Testis (tissue), 2 donors: Measurements from ENCODE around the gene TMEM86A.

Experiments used
- CTCF ChIP-seq, 3 experiments: fragments of 450-650 bp in 2 of 3; fragments of 200-600 bp in 1 of 3; sonication (generic) in 1 of 3; IDR thresholded peaks; one replicate each; pipeline ENCODE4 v1.5.1; 2016 to 2019; ENCODE audit warnings: antibody characterized with exemption in 3 of 3, mild to moderate bottlenecking in 2 of 3, moderate library complexity in 1 of 3
- POLR2A ChIP-seq: fragments of 450-650 bp; IDR thresholded peaks from one replicate; pipeline ENCODE4 v1.6.1; 2017; ENCODE audit warnings: antibody characterized with exemption, mild to moderate bottlenecking, moderate library complexity

GRCh38 chr11:18705651-18706281 lies 7.2 kb downstream of the TMEM86A start:
- TF ChIP-seq CTCF (IDR thresholded peaks at IDR 0.05) (no peak), POLR2A (no peak)
